Activated CD4-positive, alpha-beta T cell treated with anti-CD3 and anti-CD28 coated beads for 4 hours (primary cell): ENCODE measurements around the gene PRTN3.
"Not testable (repeated sequence)": the region's sequence is repeated elsewhere in the genome, so short reads cannot be mapped to it uniquely, and the experiment has no call there.

ENCODE experiments used
- DNase-seq, 2 donors: peaks; one replicate each; pipeline ENCODE4 v3.0.0-alpha.2; 2020

The PRTN3 gene

GRCh38 chr19:849195-849594 lies 8.4 kb downstream of the PRTN3 start:
- DNase-seq = not testable (repeated sequence)

GRCh38 chr19:850221-850978 lies 9.6 kb downstream of the PRTN3 start:
- DNase-seq = no peak

- no peak for DNase-seq
Measured at GRCh38 chr19:850979-851335, 10.2 kb downstream of the PRTN3 start.

- DNase-seq = no peak
Measured at GRCh38 chr19:852136-853013, 11.6 kb downstream of the PRTN3 start, which contains the start of gene ELANE. ELANE (plus strand) TSS chr19:852303; CDS start chr19:852329, 26 bp downstream.

- no peak for DNase-seq
Measured at GRCh38 chr19:853014-853585, 12.3 kb downstream of the PRTN3 start.

GRCh38 chr19:853614-854220 lies 12.9 kb downstream of the PRTN3 start:
- not testable (repeated sequence) for DNase-seq

GRCh38 chr19:854549-854948 lies 13.8 kb downstream of the PRTN3 start:
- no peak for DNase-seq

- DNase-seq = no peak
Measured at GRCh38 chr19:855142-855541, 14.3 kb downstream of the PRTN3 start.

- DNase-seq = no peak
Measured at GRCh38 chr19:855566-856120, 14.8 kb downstream of the PRTN3 start.

- DNase-seq = no peak
Measured at GRCh38 chr19:858284-858683, 17.5 kb downstream of the PRTN3 start.

GRCh38 chr19:858868-859843 lies 18.4 kb downstream of the PRTN3 start, which contains the start of gene CFD:
CFD (plus strand) TSS chr19:859664; CDS start chr19:859690, 26 bp downstream.
- no peak for DNase-seq

GRCh38 chr19:861141-861755 lies 20.4 kb downstream of the PRTN3 start:
- no peak for DNase-seq

- DNase-seq = peak; percentile 60 to 63
Measured at GRCh38 chr19:861756-862580, 21.2 kb downstream of the PRTN3 start.

- DNase-seq = peak; percentile 72 to 74
Measured at GRCh38 chr19:862581-863314, 21.9 kb downstream of the PRTN3 start.

- DNase-seq = no peak
Measured at GRCh38 chr19:863315-863620, 22.5 kb downstream of the PRTN3 start.

- no peak for DNase-seq
Measured at GRCh38 chr19:866769-867300, 26.0 kb downstream of the PRTN3 start.

GRCh38 chr19:867301-867793 lies 26.5 kb downstream of the PRTN3 start:
- DNase-seq = no peak

GRCh38 chr19:867855-868457 lies 27.2 kb downstream of the PRTN3 start:
- no peak for DNase-seq
